PC-9 (cell line): ENCODE results near the gene PTPRM. TPM values are rescaled to one million over a fixed set of nuclear protein-coding genes. Genes with fewer than 3 reads are reported as not detected.

ENCODE experiments used
- BruUV-seq: library from RNA; stranded (reverse); fragments of 400-500 nt; replicated peaks from 2 replicates; lab custom pipeline; 2021; lab: Mats Ljungman, UMichigan
- CTCF ChIA-PET: fragments of 300-600 bp; sonication (Branson Sonifier 250); formaldehyde crosslinking; loops from one replicate; lab custom pipeline; 2022; ENCODE audit warnings: antibody characterized with exemption; lab: Charles Lee
- POLR2A ChIA-PET: fragments of 300-600 bp; sonication (Branson Sonifier 250); formaldehyde crosslinking; loops from one replicate; lab custom pipeline; 2022; ENCODE audit warnings: antibody characterized with exemption; ENCODE audit not compliant: unreplicated experiment; lab: Charles Lee
- DNase-seq, 2 experiments: peaks; one replicate each; pipeline versions ENCODE4 v3.0.0 to v3.0.0-alpha.2; 2015 to 2022; ENCODE audit warnings: mixed read lengths in 1 of 2
- H2AFZ ChIP-seq: fragments of 200-600 bp; sonication (generic); 2 replicates; pipeline ENCODE4 v1.8.1; 2017; ENCODE audit warnings: antibody characterized with exemption
- H3F3A ChIP-seq: fragments of 200-600 bp; sonication (generic); 2 replicates; pipeline ENCODE4 v1.8.1; 2017; ENCODE audit warnings: antibody characterized with exemption, mild to moderate bottlenecking, low read depth; ENCODE audit not compliant: insufficient read depth
- H3K27ac ChIP-seq: fragments of 200-600 bp; sonication (generic); 2 replicates; pipeline ENCODE4 v1.6.1; 2016; ENCODE audit warnings: mixed run types
- H3K27me3 ChIP-seq: fragments of 200-600 bp; sonication (generic); 2 replicates; pipeline ENCODE4 v1.6.1; 2016; ENCODE audit warnings: low read depth, mixed run types; ENCODE audit not compliant: insufficient read depth
- H3K36me3 ChIP-seq: fragments of 200-600 bp; sonication (generic); 2 replicates; pipeline ENCODE4 v1.6.1; 2016; ENCODE audit warnings: low read depth, mixed run types
- H3K4me1 ChIP-seq: fragments of 200-600 bp; sonication (generic); replicated peaks from 2 replicates; pipeline ENCODE4 v1.6.1; 2016; ENCODE audit warnings: mixed run types; ENCODE audit not compliant: insufficient read depth
- H3K4me2 ChIP-seq: fragments of 200-600 bp; sonication (generic); 2 replicates; pipeline ENCODE4 v1.6.1; 2017; ENCODE audit warnings: mixed run types
- H3K4me3 ChIP-seq: fragments of 200-600 bp; sonication (generic); 2 replicates; pipeline ENCODE4 v1.6.1; 2016; ENCODE audit warnings: mixed run types
- H3K79me2 ChIP-seq: fragments of 200-600 bp; sonication (generic); 2 replicates; pipeline ENCODE4 v1.6.1; 2017; ENCODE audit warnings: low read depth, mixed run types
- H3K9me2 ChIP-seq: fragments of 200-600 bp; sonication (generic); 2 replicates; pipeline ENCODE4 v1.8.1; 2017; ENCODE audit warnings: mild to moderate bottlenecking; ENCODE audit not compliant: insufficient read depth
- H3K9me3 ChIP-seq: fragments of 200-600 bp; sonication (generic); 2 replicates; pipeline ENCODE4 v1.8.1; 2016; ENCODE audit warnings: low read depth; ENCODE audit not compliant: insufficient read depth
- H4K20me1 ChIP-seq: fragments of 200-600 bp; sonication (generic); 2 replicates; pipeline ENCODE4 v1.8.1; 2017; ENCODE audit not compliant: insufficient read depth
- EZH2 ChIP-seq: fragments of 200-600 bp; sonication (generic); IDR thresholded peaks from 2 replicates; pipeline ENCODE4 v1.8.0; 2017; ENCODE audit warnings: antibody characterized with exemption, low read depth
- intact Hi-C: fragments of 100-400 bp; cut with micrococcal nuclease; formaldehyde crosslinking; loops from one replicate; pipeline ENCODE4 v1.10.0; 2022; ENCODE audit not compliant: unreplicated experiment
- total RNA-seq: library from RNA; stranded (reverse); gene quantifications from 2 replicates; pipeline ENCODE4 v1.2.3, GENCODE V29; 2021
- TF ChIP-seq, protein P1 (sequence below): fragments of 200-600 bp; sonication (generic); conservative IDR thresholded peaks from 2 replicates; pipeline ENCODE4 v1.6.1; 2017; ENCODE audit warnings: mixed run types, antibody characterized with exemption, mild to moderate bottlenecking, moderate library complexity

PTPRM gene
- total RNA-seq, 1 experiment from 2014 or later, result 32.5 TPM

DNA sequence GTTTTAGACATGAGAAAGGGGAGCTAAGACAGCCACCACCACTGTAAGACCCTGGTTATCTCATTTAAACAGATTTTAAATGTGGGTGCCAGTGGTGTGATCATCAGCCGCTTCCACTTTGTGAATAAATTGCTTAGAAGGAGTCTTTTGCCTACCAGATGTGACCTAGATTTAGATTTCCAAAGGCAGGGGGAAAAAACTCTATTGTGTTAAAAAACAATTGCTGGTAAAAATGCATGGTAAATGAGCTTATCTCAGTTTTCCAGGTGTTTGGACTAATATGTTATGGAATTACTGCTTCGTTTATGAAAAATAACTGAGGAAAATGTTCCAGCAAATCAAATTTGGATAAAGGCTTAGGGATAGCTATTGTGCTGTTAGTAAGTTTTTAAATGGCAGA, 575.8 kb downstream of the PTPRM start:
- TF ChIP-seq, protein P1, sequence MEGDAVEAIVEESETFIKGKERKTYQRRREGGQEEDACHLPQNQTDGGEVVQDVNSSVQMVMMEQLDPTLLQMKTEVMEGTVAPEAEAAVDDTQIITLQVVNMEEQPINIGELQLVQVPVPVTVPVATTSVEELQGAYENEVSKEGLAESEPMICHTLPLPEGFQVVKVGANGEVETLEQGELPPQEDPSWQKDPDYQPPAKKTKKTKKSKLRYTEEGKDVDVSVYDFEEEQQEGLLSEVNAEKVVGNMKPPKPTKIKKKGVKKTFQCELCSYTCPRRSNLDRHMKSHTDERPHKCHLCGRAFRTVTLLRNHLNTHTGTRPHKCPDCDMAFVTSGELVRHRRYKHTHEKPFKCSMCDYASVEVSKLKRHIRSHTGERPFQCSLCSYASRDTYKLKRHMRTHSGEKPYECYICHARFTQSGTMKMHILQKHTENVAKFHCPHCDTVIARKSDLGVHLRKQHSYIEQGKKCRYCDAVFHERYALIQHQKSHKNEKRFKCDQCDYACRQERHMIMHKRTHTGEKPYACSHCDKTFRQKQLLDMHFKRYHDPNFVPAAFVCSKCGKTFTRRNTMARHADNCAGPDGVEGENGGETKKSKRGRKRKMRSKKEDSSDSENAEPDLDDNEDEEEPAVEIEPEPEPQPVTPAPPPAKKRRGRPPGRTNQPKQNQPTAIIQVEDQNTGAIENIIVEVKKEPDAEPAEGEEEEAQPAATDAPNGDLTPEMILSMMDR, result no peak
- TF ChIP-seq EZH2, result no peak
- Histone ChIP-seq H3K27ac (no peak overlapping the region), H3F3A (no peaks in the 10 kb centered on the region), H4K20me1 (no peaks in the 10 kb centered on the region), H3K4me3 (no peak overlapping the region), H3K36me3 (no peaks in the 10 kb centered on the region), H3K27me3 (no peaks in the 10 kb centered on the region), H3K9me2 (no peaks in the 10 kb centered on the region), H3K4me1 (no peaks in the 10 kb centered on the region), H2AFZ (no peak overlapping the region), H3K9me3 (no peaks in the 10 kb centered on the region), H3K79me2 (no peaks in the 10 kb centered on the region), H3K4me2 (no peak overlapping the region)
- ChIA-PET POLR2A (no interaction called here), CTCF (no interaction called here)
- no peak for DNase-seq
- BruUV-seq, result no TSS peak
- intact Hi-C loops, result no loop called here

DNA sequence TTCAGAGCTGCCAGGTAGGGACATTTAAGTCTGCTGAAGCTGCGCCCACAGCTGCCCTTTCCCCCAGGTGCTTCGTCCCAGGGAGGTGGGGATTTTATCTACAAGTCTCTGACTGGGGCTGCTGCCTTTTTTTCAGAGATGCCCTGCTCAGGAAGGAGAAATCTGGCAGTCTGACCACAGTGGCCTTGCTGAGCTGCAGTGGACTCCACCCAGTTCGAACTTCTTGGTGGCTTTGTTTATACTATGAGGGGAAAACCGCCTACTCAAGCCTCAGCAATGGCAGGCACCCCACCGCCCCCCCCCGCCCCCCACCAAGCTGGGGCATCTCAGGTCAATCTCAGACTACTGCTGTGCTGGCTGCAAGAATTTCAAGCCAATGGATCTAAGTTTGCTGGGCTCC, 584.1 kb downstream of the PTPRM start:
- Histone ChIP-seq H3K79me2 (no peaks in the 10 kb centered on the region), H3K4me2 (no peak overlapping the region), H4K20me1 (no peaks in the 10 kb centered on the region), H3F3A (no peaks in the 10 kb centered on the region), H3K36me3 (no peaks in the 10 kb centered on the region), H2AFZ (no peak overlapping the region), H3K4me3 (no peak overlapping the region), H3K4me1 (no peaks in the 10 kb centered on the region), H3K9me2 (no peaks in the 10 kb centered on the region), H3K9me3 (no peaks in the 10 kb centered on the region), H3K27ac (no peak overlapping the region), H3K27me3 (no peaks in the 10 kb centered on the region)
- ChIA-PET CTCF (no interaction called here), POLR2A (no interaction called here)
- intact Hi-C loops, result no loop called here
- TF ChIP-seq, protein P1, result no peak
- no peak for TF ChIP-seq EZH2
- no TSS peak for BruUV-seq
- no peak for DNase-seq

DNA sequence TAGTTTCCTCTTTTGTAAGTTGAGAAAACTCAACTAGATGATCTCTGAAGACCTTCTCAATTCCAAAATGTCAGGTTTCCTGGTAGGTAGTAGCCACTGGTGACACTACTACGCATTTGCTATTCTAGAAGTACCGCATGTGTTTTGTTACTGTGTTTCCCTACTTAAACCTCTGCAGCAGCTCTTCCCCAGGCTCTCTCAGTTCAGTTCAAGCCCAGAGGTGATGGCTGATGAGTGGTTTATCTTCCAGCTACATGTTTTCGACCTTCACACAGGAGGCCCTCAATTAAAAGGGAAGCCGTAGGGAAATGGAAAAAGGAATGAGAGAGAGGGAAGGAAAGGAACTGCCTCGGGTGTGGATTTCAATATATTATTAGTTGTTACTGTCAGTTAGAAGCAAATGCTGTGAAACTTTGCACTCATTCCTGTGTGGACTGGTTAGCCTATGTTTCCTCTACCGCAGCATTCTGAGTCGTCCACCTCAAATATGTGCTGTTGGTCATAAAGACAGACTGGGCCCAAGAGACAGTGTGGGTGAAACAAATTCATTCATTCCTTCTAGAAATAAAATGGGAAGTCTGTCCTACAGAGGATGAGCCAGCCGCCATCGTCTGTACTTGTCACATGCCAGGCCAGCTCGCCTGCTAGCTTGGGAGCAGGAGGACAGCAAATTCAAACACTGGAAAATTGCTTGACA, 586.9 kb downstream of the PTPRM start:
- no peak for DNase-seq
- Histone ChIP-seq H3K27me3 (no peaks in the 10 kb centered on the region), H2AFZ (no peak overlapping the region), H3K27ac (no peak overlapping the region), H3K36me3 (no peaks in the 10 kb centered on the region), H3K79me2 (no peaks in the 10 kb centered on the region), H3K9me3 (no peaks in the 10 kb centered on the region), H3K4me3 (no peak overlapping the region), H3K4me1 (no peaks in the 10 kb centered on the region), H3K4me2 (no peak overlapping the region), H4K20me1 (no peaks in the 10 kb centered on the region), H3K9me2 (no peaks in the 10 kb centered on the region), H3F3A (no peaks in the 10 kb centered on the region)
- POLR2A ChIA-PET, result no interaction called here
- TF ChIP-seq EZH2, result no peak
- TF ChIP-seq, protein P1, result no peak
- CTCF ChIA-PET, result no interaction called here
- intact Hi-C loops, result loop anchor here (2.0 kb wide), 1 partner anchor 411 kb away; no protein-coding TSS in a partner anchor
- BruUV-seq, result no TSS peak
